Suprapubic skin (tissue), 4 donors: Measurements from ENCODE around the gene MYO1A.

Experiments used
- EP300 ChIP-seq: sonication (generic); formaldehyde crosslinking; IDR thresholded peaks from one replicate; pipeline ENCODE4 v1.6.1; 2017; ENCODE audit warnings: antibody characterized with exemption
- POLR2A ChIP-seq, 2 donors: fragments of 450-650 bp; IDR thresholded peaks; one replicate each; pipeline ENCODE4 v1.6.1; 2017; ENCODE audit warnings: antibody characterized with exemption in 2 of 2, mild to moderate bottlenecking in 2 of 2, moderate library complexity in 2 of 2
- POLR2AphosphoS5 ChIP-seq, 3 donors: sonication (generic); formaldehyde crosslinking; IDR thresholded peaks; one replicate each; pipeline ENCODE4 v1.6.1; 2017; ENCODE audit warnings: antibody characterized with exemption in 3 of 3
- TF ChIP-seq, protein P1 (sequence below), 2 donors: fragments of 200-600 bp in 1 of 2; fragments of 450-650 bp in 1 of 2; sonication (generic) in 1 of 2; IDR thresholded peaks; one replicate each; pipeline ENCODE4 v1.5.1; 2016 to 2019; ENCODE audit warnings: antibody characterized with exemption in 2 of 2, mild to moderate bottlenecking in 1 of 2, moderate library complexity in 1 of 2

GRCh38 chr12:57011438-57012424, 38.2 kb downstream of the MYO1A start:
- TF ChIP-seq, protein P1, sequence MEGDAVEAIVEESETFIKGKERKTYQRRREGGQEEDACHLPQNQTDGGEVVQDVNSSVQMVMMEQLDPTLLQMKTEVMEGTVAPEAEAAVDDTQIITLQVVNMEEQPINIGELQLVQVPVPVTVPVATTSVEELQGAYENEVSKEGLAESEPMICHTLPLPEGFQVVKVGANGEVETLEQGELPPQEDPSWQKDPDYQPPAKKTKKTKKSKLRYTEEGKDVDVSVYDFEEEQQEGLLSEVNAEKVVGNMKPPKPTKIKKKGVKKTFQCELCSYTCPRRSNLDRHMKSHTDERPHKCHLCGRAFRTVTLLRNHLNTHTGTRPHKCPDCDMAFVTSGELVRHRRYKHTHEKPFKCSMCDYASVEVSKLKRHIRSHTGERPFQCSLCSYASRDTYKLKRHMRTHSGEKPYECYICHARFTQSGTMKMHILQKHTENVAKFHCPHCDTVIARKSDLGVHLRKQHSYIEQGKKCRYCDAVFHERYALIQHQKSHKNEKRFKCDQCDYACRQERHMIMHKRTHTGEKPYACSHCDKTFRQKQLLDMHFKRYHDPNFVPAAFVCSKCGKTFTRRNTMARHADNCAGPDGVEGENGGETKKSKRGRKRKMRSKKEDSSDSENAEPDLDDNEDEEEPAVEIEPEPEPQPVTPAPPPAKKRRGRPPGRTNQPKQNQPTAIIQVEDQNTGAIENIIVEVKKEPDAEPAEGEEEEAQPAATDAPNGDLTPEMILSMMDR (IDR thresholded peaks at IDR 0.05), result no peak
- TF ChIP-seq POLR2AphosphoS5 (IDR thresholded peaks at IDR 0.05), result no peak
- no peak for TF ChIP-seq EP300
- no peak for TF ChIP-seq POLR2A (IDR thresholded peaks at IDR 0.05)
